AG10803 (cell line): ENCODE measurements around the gene NRSN2.

ENCODE experiments used
- DNase-seq: peaks from one replicate; pipeline ENCODE4 v3.0.0; 2010; ENCODE audit warnings: low read depth
- H3K4me3 ChIP-seq: 2 replicates; pipeline ENCODE4 v1.5.1; 2011; ENCODE audit warnings: mild to moderate bottlenecking, low read length, control low read depth
- CTCF ChIP-seq: conservative IDR thresholded peaks from 2 replicates; pipeline ENCODE4 v1.5.1; 2011; ENCODE audit warnings: mild to moderate bottlenecking, low read length, control low read depth, inconsistent platforms

Gene NRSN2

GRCh38 chr20:400128-400453 is 53.2 kb downstream of the NRSN2 start:
- DNase-seq = no peak
- no peak for TF ChIP-seq CTCF
- no peak overlapping the region for H3K4me3 ChIP-seq

- H3K4me3 ChIP-seq = no peak overlapping the region
- no peak for TF ChIP-seq CTCF
- DNase-seq = no peak
Observed at GRCh38 chr20:400454-401275, 53.8 kb downstream of the NRSN2 start.

GRCh38 chr20:401682-402495 is 55.0 kb downstream of the NRSN2 start:
- peak; percentile 86 for DNase-seq
- H3K4me3 ChIP-seq = no peak overlapping the region
- no peak for TF ChIP-seq CTCF

GRCh38 chr20:402496-402885 is 55.6 kb downstream of the NRSN2 start:
- no peak for TF ChIP-seq CTCF
- DNase-seq = no peak
- no peak overlapping the region for H3K4me3 ChIP-seq

- no peak for DNase-seq
- no peak for TF ChIP-seq CTCF
- no peak overlapping the region for H3K4me3 ChIP-seq
Observed at GRCh38 chr20:402898-403581, 56.1 kb downstream of the NRSN2 start.

GRCh38 chr20:403582-403957 is 56.7 kb downstream of the NRSN2 start:
- no peak for TF ChIP-seq CTCF
- no peak overlapping the region for H3K4me3 ChIP-seq
- DNase-seq = no peak
